Measurements from ENCODE around the gene EEF1B2.

DNA sequence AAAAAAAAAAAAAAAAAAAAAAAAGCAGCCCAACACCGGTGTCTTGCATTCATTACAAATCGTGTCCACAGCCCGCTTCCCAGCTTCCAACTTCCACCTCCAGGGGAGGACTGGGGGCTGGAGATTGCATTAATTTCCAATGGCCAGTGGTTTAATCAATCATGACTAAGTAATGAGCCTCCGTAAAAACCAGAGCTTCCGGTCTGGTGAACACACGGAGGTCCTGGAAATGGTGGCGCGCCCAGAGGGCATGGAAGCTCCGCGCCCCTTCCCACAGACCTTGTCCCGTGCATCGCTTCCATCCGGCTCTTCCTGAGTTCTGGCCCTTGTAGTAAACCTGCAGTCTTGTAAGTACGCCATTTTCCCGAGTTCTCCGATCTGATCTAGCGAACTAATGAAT lies 43.6 kb downstream of the EEF1B2 start:
- TF ChIP-seq, protein P1, sequence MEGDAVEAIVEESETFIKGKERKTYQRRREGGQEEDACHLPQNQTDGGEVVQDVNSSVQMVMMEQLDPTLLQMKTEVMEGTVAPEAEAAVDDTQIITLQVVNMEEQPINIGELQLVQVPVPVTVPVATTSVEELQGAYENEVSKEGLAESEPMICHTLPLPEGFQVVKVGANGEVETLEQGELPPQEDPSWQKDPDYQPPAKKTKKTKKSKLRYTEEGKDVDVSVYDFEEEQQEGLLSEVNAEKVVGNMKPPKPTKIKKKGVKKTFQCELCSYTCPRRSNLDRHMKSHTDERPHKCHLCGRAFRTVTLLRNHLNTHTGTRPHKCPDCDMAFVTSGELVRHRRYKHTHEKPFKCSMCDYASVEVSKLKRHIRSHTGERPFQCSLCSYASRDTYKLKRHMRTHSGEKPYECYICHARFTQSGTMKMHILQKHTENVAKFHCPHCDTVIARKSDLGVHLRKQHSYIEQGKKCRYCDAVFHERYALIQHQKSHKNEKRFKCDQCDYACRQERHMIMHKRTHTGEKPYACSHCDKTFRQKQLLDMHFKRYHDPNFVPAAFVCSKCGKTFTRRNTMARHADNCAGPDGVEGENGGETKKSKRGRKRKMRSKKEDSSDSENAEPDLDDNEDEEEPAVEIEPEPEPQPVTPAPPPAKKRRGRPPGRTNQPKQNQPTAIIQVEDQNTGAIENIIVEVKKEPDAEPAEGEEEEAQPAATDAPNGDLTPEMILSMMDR (IDR thresholded peaks at IDR 0.05; ENCODE audit: low read depth, low read length): no peak
- no peak for TF ChIP-seq POLR2A (IDR thresholded peaks at IDR 0.05; ENCODE audit: extremely low read depth, insufficient read length)
